Measurements from ENCODE around the gene NTSR2. TPM values are rescaled to one million over a fixed set of nuclear protein-coding genes. Genes with fewer than 3 reads are reported as not detected.

NTSR2 gene
- total and polyA plus RNA-seq, 2 donors (not counting 3 experiments of a cell fraction or from before 2014, with no cell fraction given): not detected

DNA sequence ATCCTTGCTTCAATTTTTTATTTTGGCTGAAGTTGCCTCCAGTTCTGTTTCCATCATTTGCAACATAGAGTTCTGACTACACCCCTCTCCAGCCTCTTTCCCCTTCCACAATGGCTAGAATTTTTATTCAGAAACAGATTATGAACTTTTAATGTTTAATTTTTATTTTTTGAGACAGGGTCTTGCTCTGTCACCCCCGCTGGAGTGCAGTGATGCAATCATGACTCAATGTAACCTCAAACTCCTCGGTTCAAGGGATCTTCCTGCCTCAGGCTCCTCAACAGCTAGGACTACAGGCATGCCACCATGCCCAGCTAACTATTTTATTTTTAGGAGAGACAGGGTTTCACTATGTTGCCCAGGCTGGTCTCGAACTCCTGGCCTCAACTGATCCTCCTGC lies 2.8 kb downstream of the NTSR2 start:
- H3K36me3 ChIP-seq (ENCODE audit: control insufficient read depth in 2 of 2, extremely low read depth in 1 of 2, insufficient read depth in 2 of 2, low read length in 2 of 2): no peaks in the 10 kb centered on the region
- dilution Hi-C loops (cut with MboI; ENCODE audit: extremely low pct_ligation_motif_present, low sequenced_read_pairs) (no loop called here), intact Hi-C loops (cut with micrococcal nuclease) (no loop called here)
- no peak overlapping the region for H3K4me2 ChIP-seq (ENCODE audit: insufficient read depth, low read length)
- H4K20me1 ChIP-seq (replicated peaks; ENCODE audit: control insufficient read depth, extremely low read depth, insufficient read depth, low read length): no peaks in the 10 kb centered on the region
- no peaks in the 10 kb centered on the region for H3K4me1 ChIP-seq (ENCODE audit: control insufficient read depth, extremely low read depth, insufficient read depth, low read length)
- no peak for DNase-seq (ENCODE audit: low read depth, low spot score)
- H3K79me2 ChIP-seq (ENCODE audit: control insufficient read depth, insufficient read depth, low read length): no peaks in the 10 kb centered on the region
- no peak for FAIRE-seq
- H3K4me3 ChIP-seq (replicated peaks in 1 of 3; ENCODE audit: insufficient read depth in 1 of 3, low read depth in 1 of 3, low read length in 3 of 3): no peak overlapping the region
- no TSS peak for BruUV-seq (replicated peaks)
- H2AFZ ChIP-seq (ENCODE audit: low read depth, low read length): no peak overlapping the region
- no peaks in the 10 kb centered on the region for H3K9me1 ChIP-seq (replicated peaks; ENCODE audit: control insufficient read depth, extremely low read depth, insufficient read depth, low read length)
- peaks cover 3 to 8% of the 10 kb centered on the region in 2 experiments for H3K27me3 ChIP-seq (ENCODE audit: control insufficient read depth in 2 of 2, insufficient read depth in 2 of 2, low read length in 2 of 2)
- ChIA-PET CTCF (no interaction called here), POLR2A (no interaction called here)
- H3K9ac ChIP-seq (replicated peaks; ENCODE audit: extremely low read depth, insufficient read depth, low read length): no peak overlapping the region
- H3K27ac ChIP-seq (ENCODE audit: insufficient read depth, low read depth, low read length): no peak overlapping the region
- H3K9me3 ChIP-seq (replicated peaks; ENCODE audit: control insufficient read depth, insufficient read depth, low read length): no peaks in the 10 kb centered on the region
- TF ChIP-seq, protein P1, sequence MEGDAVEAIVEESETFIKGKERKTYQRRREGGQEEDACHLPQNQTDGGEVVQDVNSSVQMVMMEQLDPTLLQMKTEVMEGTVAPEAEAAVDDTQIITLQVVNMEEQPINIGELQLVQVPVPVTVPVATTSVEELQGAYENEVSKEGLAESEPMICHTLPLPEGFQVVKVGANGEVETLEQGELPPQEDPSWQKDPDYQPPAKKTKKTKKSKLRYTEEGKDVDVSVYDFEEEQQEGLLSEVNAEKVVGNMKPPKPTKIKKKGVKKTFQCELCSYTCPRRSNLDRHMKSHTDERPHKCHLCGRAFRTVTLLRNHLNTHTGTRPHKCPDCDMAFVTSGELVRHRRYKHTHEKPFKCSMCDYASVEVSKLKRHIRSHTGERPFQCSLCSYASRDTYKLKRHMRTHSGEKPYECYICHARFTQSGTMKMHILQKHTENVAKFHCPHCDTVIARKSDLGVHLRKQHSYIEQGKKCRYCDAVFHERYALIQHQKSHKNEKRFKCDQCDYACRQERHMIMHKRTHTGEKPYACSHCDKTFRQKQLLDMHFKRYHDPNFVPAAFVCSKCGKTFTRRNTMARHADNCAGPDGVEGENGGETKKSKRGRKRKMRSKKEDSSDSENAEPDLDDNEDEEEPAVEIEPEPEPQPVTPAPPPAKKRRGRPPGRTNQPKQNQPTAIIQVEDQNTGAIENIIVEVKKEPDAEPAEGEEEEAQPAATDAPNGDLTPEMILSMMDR (IDR thresholded peaks at IDR 0.05; ENCODE audit: extremely low read depth in 1 of 2, insufficient read depth in 1 of 2, low read depth in 1 of 2, low read length in 2 of 2): no peak
- TF ChIP-seq POLR2AphosphoS5 (IDR thresholded peaks at IDR 0.05; ENCODE audit: insufficient read depth, low read depth, low read length) (no peak), POLR2A (IDR thresholded peaks at IDR 0.05; ENCODE audit: low read depth, low read length) (no peak), MYC (IDR thresholded peaks at IDR 0.05; ENCODE audit: low read depth, low read length) (no peak), FOS (IDR thresholded peaks at IDR 0.05; ENCODE audit: borderline replicate concordance, insufficient read depth, low read length) (no peak), JUN (IDR thresholded peaks at IDR 0.05; ENCODE audit: borderline replicate concordance, insufficient read depth, insufficient read length, low read depth) (no peak), EZH2 (IDR thresholded peaks at IDR 0.05; ENCODE audit: borderline replicate concordance, low read depth, low read length, severe bottlenecking) (no peak), GATA2 (IDR thresholded peaks at IDR 0.05; ENCODE audit: insufficient read depth, insufficient read length, low read depth, low read length) (no peak)
- TF ChIP-seq, protein P2, sequence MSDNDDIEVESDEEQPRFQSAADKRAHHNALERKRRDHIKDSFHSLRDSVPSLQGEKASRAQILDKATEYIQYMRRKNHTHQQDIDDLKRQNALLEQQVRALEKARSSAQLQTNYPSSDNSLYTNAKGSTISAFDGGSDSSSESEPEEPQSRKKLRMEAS (IDR thresholded peaks at IDR 0.05; ENCODE audit: insufficient read depth, insufficient read length): no peak
